GM12878 (cell line): ENCODE results near the gene HNRNPLL. TPM values are rescaled to one million over a fixed set of nuclear protein-coding genes. Genes with fewer than 3 reads are reported as not detected.
"Not testable (repeated sequence)": the region's sequence is repeated elsewhere in the genome, so short reads cannot be mapped to it uniquely, and the experiment has no call there.

Source experiments
- ATAC-seq: fragments of 200-7000 bp; cut with Tn5 transposase; 3 replicates; pipeline ENCODE4 v1.9.1; 2020; ENCODE audit warnings: mild to moderate bottlenecking, moderate library complexity
- BruUV-seq: library from RNA; stranded (reverse); fragments of 400-500 nt; replicated peaks from 2 replicates; lab custom pipeline; 2021; lab: Mats Ljungman, UMichigan
- CTCF ChIA-PET: fragments of 300-600 bp; sonication (Branson Sonifier 250); formaldehyde crosslinking; extraction: SDS; loops from one replicate; lab custom pipeline; 2021; ENCODE audit warnings: inconsistent platforms; lab: Yijun Ruan, JAX
- POLR2A ChIA-PET: fragments of 350-600 bp; formaldehyde crosslinking; extraction: SDS; loops from one replicate; lab custom pipeline; 2021; ENCODE audit warnings: inconsistent platforms; lab: Charles Lee
- RAD21 ChIA-PET: fragments of 300-600 bp; sonication (Branson Sonifier 250); formaldehyde crosslinking; loops from one replicate; lab custom pipeline; 2023; ENCODE audit warnings: antibody characterized with exemption; ENCODE audit not compliant: unreplicated experiment; lab: Charles Lee
- SMC1A ChIA-PET: fragments of 300-600 bp; sonication (Branson Sonifier 250); formaldehyde crosslinking; loops from one replicate; lab custom pipeline; 2023; ENCODE audit not compliant: unreplicated experiment, uncharacterized antibody; lab: Charles Lee
- DNase-seq: peaks from one replicate; pipeline ENCODE4 v3.0.0-alpha.2; 2011; ENCODE audit warnings: low read depth, low spot score
- FAIRE-seq: peaks from 3 replicates; lab custom pipeline; 2011; peaks lifted over from hg19 to GRCh38; lab: Jason Lieb, UNC
- H2AFZ ChIP-seq: 2 replicates; pipeline ENCODE4 v1.6.0; 2011; ENCODE audit warnings: low read depth, low read length, control low read depth; ENCODE audit not compliant: control insufficient read depth
- H3K27ac ChIP-seq: 2 replicates; pipeline ENCODE4 v1.5.1; 2011; ENCODE audit warnings: control low read depth; ENCODE audit not compliant: control insufficient read depth, insufficient read depth
- H3K27me3 ChIP-seq, 2 experiments: replicated peaks in 1 of 2; 2 replicates each; pipeline versions ENCODE4 v1.6.0 to v1.6.1; 2011; ENCODE audit warnings: low read length in 1 of 2; ENCODE audit not compliant: control insufficient read depth in 2 of 2, insufficient read depth in 2 of 2
- H3K36me3 ChIP-seq, 2 experiments: 2 replicates each; pipeline ENCODE4 v1.5.1; 2011; ENCODE audit warnings: low read length in 1 of 2; ENCODE audit not compliant: control insufficient read depth in 2 of 2, insufficient read depth in 2 of 2
- H3K4me1 ChIP-seq: 2 replicates; pipeline ENCODE4 v1.6.1; 2011; ENCODE audit warnings: mild to moderate bottlenecking, low read length, moderate library complexity, mixed read lengths; ENCODE audit not compliant: control insufficient read depth, insufficient read depth
- H3K4me2 ChIP-seq: 2 replicates; pipeline ENCODE4 v1.6.0; 2011; ENCODE audit warnings: control low read depth; ENCODE audit not compliant: control insufficient read depth, insufficient read depth
- H3K4me3 ChIP-seq: fragments of 200-600 bp; sonication (generic); 2 replicates; pipeline ENCODE4 v1.5.1; 2016
- H3K79me2 ChIP-seq: 2 replicates; pipeline ENCODE4 v1.6.0; 2011; ENCODE audit warnings: low read length; ENCODE audit not compliant: control insufficient read depth, insufficient read depth
- H3K9ac ChIP-seq: 2 replicates; pipeline ENCODE4 v1.8.0; 2011; ENCODE audit warnings: low read length, control low read depth, mixed read lengths; ENCODE audit not compliant: control insufficient read depth, insufficient read depth
- H3K9me3 ChIP-seq: replicated peaks from 3 replicates; pipeline ENCODE4 v1.5.1; 2011; ENCODE audit warnings: mild to moderate bottlenecking, low read length; ENCODE audit not compliant: control insufficient read depth, insufficient read depth
- H4K20me1 ChIP-seq: 2 replicates; pipeline ENCODE4 v1.6.0; 2011; ENCODE audit not compliant: control insufficient read depth, insufficient read depth
- ASH2L ChIP-seq: fragments of 300-600, 200-600 bp; sonication (generic); IDR thresholded peaks from 2 replicates; pipeline ENCODE4 v1.6.1; 2017; ENCODE audit warnings: low read depth, mild to moderate bottlenecking, borderline replicate concordance
- BHLHE40 ChIP-seq, 2 experiments: fragments of 450-650 bp in 1 of 2; IDR thresholded peaks; 2 replicates each; pipeline ENCODE4 v1.6.1; 2011 to 2017; ENCODE audit warnings: low read depth in 2 of 2, borderline replicate concordance in 1 of 2, improper control_type of control experiment in 1 of 2, low read length in 1 of 2, mild to moderate bottlenecking in 1 of 2
- CBX5 ChIP-seq: sonication (generic); IDR thresholded peaks from 2 replicates; pipeline ENCODE4 v1.6.1; 2016; ENCODE audit warnings: low read depth, moderate library complexity, mild to moderate bottlenecking, inconsistent platforms
- KAT2A ChIP-seq: conservative IDR thresholded peaks from 2 replicates; pipeline ENCODE4 v1.6.1; 2011; ENCODE audit warnings: low read depth, low read length; ENCODE audit not compliant: control insufficient read depth
- MTA3 ChIP-seq: IDR thresholded peaks from 2 replicates; pipeline ENCODE4 v1.6.1; 2012; ENCODE audit warnings: low read length, inconsistent platforms, borderline replicate concordance
- NFYA ChIP-seq: IDR thresholded peaks from 2 replicates; pipeline ENCODE4 v1.6.1; 2011; ENCODE audit warnings: low read depth, mild to moderate bottlenecking, low read length, improper control_type of control experiment, borderline replicate concordance
- NFYB ChIP-seq: IDR thresholded peaks from 2 replicates; pipeline ENCODE4 v1.6.1; 2011; ENCODE audit warnings: low read depth, mild to moderate bottlenecking, low read length, improper control_type of control experiment, moderate library complexity; ENCODE audit not compliant: insufficient read depth
- RFX5 ChIP-seq: IDR thresholded peaks from 2 replicates; pipeline ENCODE4 v1.6.1; 2011; ENCODE audit warnings: low read depth, low read length, improper control_type of control experiment
- SPI1 ChIP-seq: IDR thresholded peaks from 2 replicates; pipeline ENCODE4 v1.6.1; 2011; ENCODE audit warnings: low read depth, mild to moderate bottlenecking, low read length, moderate library complexity, borderline replicate concordance; ENCODE audit not compliant: insufficient read depth
- WGBS: methylation state at CpG from one replicate; pipeline ENCODE4 v1.1.6; 2016; ENCODE audit warnings: low lambda C conversion rate; ENCODE audit not compliant: insufficient replicate concordance, insufficient coverage; ENCODE audit errors: missing lambda C conversion rate; 5-methylcytosine and 5-hydroxymethylcytosine counted together
- in situ Hi-C: fragments of 300-500 bp; cut with MboI; formaldehyde crosslinking; loops from 9 replicates; pipeline ENCODE4 v1.14.3; 2018; ENCODE audit warnings: mixed read lengths
- intact Hi-C: fragments of 100-400 bp; cut with micrococcal nuclease; formaldehyde crosslinking; loops from one replicate; pipeline ENCODE4 v1.14.2; 2022; ENCODE audit not compliant: unreplicated experiment
- polyA plus RNA-seq, 11 experiments: library from polyadenylated mRNA; depleted of rRNA in 4 of 11; unstranded in 6 of 11; stranded (reverse) in 5 of 11; fragments of >200 nt; fragmentation: Nextera tagmentation in 4 of 11; fragmentation: Illumina TruSeq in 1 of 11; extraction: Ambion mirVana in 4 of 11; extraction: Trizol in 1 of 11; gene quantifications; 1 replicate in 1 of 11; 2 replicates in 10 of 11; pipeline versions ENCODE4 v1.2.1 to v1.2.3, GENCODE V29; 2011 to 2016; ENCODE audit warnings: inconsistent platforms in 2 of 11, missing spikeins in 2 of 11, low read depth in 1 of 11
- total RNA-seq, 4 experiments: library from RNA; depleted of rRNA in 3 of 4; stranded (reverse); fragments of >200 nt in 3 of 4; fragmentation: Illumina TruSeq in 1 of 4; extraction: Trizol in 1 of 4; gene quantifications; 2 replicates each; pipeline versions ENCODE4 v1.2.1 to v1.2.3, GENCODE V29; 2013 to 2021
- TF ChIP-seq, protein P1 (sequence below): fragments of 450-650 bp; IDR thresholded peaks from 2 replicates; pipeline ENCODE4 v1.6.1; 2017; ENCODE audit warnings: mild to moderate bottlenecking, moderate library complexity

The HNRNPLL gene
- total and polyA plus RNA-seq, 10 of the 15 experiments (the other 5 are each of a cell fraction or from before 2014, with no cell fraction given) = 0.98 to 27.1 (median 2.9) TPM

DNA sequence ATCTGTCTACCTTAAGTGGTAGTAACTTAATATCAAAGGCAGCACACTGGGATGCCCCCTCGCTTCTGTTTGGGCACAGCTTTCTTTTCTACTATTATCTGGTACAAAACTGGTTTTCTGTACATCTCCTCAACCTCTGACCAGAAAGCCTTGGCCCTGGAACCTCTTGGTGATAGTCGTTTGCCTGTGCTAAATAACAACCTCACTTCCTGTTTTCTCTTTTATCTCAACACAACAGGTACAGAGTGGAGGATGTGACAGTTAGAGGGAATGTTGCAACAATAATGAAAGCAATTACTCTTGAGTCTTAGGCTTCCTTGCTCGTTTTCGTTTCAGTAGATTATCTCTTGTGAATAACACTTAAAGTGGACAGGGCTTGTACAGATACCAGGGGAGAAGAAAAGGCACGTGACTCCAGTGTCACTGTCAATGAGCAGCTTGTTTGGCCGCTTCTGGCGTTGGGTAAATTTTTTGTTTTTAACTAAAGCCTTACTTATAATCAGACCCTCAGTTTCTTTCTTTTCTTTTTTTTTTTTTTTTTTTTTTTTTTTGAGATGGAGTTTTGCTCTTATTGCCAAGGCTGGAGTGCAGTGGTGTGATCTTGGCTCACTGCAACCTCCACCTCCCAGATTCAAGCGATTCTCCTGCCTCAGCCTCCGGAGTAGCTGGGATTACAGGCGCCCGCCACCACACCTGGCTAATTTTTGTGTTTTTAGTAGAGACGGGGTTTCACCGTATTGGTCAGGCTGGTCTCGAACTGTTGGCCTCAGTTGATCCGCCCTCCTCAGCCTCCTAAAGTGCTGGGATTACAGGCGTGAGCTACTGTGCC, 41.2 kb upstream of the HNRNPLL start:
- in situ Hi-C loops, BruUV-seq: not testable (repeated sequence)

DNA sequence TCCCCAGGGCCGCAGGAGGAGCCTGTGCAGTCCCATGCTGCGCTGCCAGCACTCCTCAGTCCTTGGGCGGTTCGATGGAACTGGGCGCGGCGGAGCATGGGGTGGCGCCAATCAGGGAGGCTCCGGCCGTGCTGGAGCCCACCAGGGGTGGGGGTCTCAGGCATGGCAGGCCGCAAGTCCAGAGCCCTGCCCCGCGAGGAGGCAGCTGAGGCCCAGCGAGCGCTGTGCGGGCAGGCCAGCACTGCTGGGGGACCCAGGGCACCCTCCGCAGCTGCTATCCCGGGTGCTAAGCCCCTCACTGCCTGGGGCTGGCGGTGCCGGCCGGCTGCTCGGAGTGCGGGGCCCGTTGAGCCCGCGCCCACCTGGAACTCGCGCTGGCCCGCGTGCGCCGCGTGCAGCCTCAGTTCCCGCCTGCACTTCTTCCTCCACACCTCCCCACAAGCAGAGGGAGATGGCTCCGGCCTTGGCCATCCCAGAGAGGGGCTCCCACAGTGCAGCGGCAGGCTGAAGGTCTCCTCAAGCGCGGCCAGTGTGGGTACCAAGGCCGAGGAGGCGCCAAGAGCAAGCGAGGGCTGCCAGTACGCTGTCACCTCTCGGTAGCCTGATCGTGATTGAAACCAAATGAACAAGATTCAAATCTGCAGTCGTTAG, 40.4 kb upstream of the HNRNPLL start:
- H3K4me2 ChIP-seq = no peak overlapping the region
- RAD21 ChIA-PET = no interaction called here
- TF ChIP-seq RFX5 (no peak), BHLHE40 (IDR thresholded peaks at IDR 0.05; ENCODE audit: borderline replicate concordance in 1 of 2, low read depth in 2 of 2, low read length in 1 of 2) (no peak), CBX5 (no peak), NFYB (no peak), KAT2A (no peak), ASH2L (no peak), MTA3 (no peak), NFYA (no peak)
- TF ChIP-seq, protein P1, sequence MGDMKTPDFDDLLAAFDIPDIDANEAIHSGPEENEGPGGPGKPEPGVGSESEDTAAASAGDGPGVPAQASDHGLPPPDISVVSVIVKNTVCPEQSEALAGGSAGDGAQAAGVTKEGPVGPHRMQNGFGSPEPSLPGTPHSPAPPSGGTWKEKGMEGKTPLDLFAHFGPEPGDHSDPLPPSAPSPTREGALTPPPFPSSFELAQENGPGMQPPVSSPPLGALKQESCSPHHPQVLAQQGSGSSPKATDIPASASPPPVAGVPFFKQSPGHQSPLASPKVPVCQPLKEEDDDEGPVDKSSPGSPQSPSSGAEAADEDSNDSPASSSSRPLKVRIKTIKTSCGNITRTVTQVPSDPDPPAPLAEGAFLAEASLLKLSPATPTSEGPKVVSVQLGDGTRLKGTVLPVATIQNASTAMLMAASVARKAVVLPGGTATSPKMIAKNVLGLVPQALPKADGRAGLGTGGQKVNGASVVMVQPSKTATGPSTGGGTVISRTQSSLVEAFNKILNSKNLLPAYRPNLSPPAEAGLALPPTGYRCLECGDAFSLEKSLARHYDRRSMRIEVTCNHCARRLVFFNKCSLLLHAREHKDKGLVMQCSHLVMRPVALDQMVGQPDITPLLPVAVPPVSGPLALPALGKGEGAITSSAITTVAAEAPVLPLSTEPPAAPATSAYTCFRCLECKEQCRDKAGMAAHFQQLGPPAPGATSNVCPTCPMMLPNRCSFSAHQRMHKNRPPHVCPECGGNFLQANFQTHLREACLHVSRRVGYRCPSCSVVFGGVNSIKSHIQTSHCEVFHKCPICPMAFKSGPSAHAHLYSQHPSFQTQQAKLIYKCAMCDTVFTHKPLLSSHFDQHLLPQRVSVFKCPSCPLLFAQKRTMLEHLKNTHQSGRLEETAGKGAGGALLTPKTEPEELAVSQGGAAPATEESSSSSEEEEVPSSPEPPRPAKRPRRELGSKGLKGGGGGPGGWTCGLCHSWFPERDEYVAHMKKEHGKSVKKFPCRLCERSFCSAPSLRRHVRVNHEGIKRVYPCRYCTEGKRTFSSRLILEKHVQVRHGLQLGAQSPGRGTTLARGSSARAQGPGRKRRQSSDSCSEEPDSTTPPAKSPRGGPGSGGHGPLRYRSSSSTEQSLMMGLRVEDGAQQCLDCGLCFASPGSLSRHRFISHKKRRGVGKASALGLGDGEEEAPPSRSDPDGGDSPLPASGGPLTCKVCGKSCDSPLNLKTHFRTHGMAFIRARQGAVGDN = no peak

More for the DNA sequence above, 41.2 kb upstream of the HNRNPLL start:
- H3K9me3 ChIP-seq, H3K79me2 ChIP-seq, DNase-seq, RAD21 ChIA-PET, H3K4me3 ChIP-seq, intact Hi-C loops, ATAC-seq, H3K27me3 ChIP-seq, H3K9ac ChIP-seq, H3K4me1 ChIP-seq, H3K36me3 ChIP-seq: not testable (repeated sequence)
- POLR2A ChIA-PET = interaction anchor here (0.6 kb wide), 1 partner anchor 93 kb away, joined by 4 read pairs; no protein-coding TSS in a partner anchor
- H3K4me2 ChIP-seq = peak overlapping the region; percentile 55
- FAIRE-seq = peak; percentile 65
- peak; percentile 81 for TF ChIP-seq SPI1
- TF ChIP-seq, all 136 proteins: peak for 1; not testable (repeated sequence) for 135
- CTCF ChIA-PET = interaction anchor here (1.3 kb wide), 1 partner anchor 102 kb away, joined by 3 read pairs; no protein-coding TSS in a partner anchor
- not testable (repeated sequence) for H2AFZ ChIP-seq, H4K20me1 ChIP-seq, H3K27ac ChIP-seq
- WGBS = 75% methylated on average over 16 of the region's 16 CpGs
- SMC1A ChIA-PET = interaction anchor here (0.6 to 1.0 kb wide), 2 partner anchors 11 to 13 kb away, joined by 3 read pairs; no protein-coding TSS in a partner anchor

More for the DNA sequence above, 40.4 kb upstream of the HNRNPLL start:
- POLR2A ChIA-PET = interaction anchor here (0.6 kb wide), 2 partner anchors 32 to 92 kb away, joined by 3 to 4 read pairs; no protein-coding TSS in a partner anchor
- SMC1A ChIA-PET = interaction anchor here (0.6 to 1.5 kb wide), 5 partner anchors 10 to 23 kb away, joined by 3 to 5 read pairs (median 4); no protein-coding TSS in a partner anchor
- intact Hi-C loops (no loop called here), in situ Hi-C loops (no loop called here)
- Histone ChIP-seq H3K4me1 (peaks cover 3% of the 10 kb centered on the region), H3K36me3 (no peaks in the 10 kb centered on the region), H3K79me2 (no peaks in the 10 kb centered on the region), H2AFZ (no peak overlapping the region), H3K9me3 (no peaks in the 10 kb centered on the region; the same call in 2 of the 3 replicates), H3K4me3 (no peak overlapping the region), H3K9ac (no peak overlapping the region), H4K20me1 (no peaks in the 10 kb centered on the region), H3K27ac (no peak overlapping the region), H3K27me3 (no peaks in the 10 kb centered on the region)
- FAIRE-seq (no peak), ATAC-seq (no peak), DNase-seq (no peak)
- CTCF ChIA-PET = interaction anchor here (1.6 kb wide), 1 partner anchor 17 kb away, joined by 6 read pairs; no protein-coding TSS in a partner anchor
- whole genome bisulfite sequencing = 96% methylated on average over 43 of the region's 45 CpGs
- BruUV-seq = no TSS peak
